HFF-Myc (cell line): ENCODE results near the gene ADGRA1.

ENCODE experiments used
- DNase-seq: peaks from one replicate; pipeline ENCODE4 v3.0.0-alpha.2; 2011; ENCODE audit warnings: low read depth; ENCODE audit errors: extremely low read depth
- H3K4me3 ChIP-seq: replicated peaks from 2 replicates; pipeline ENCODE4 v1.5.1; 2011; ENCODE audit warnings: low read depth, mild to moderate bottlenecking, control low read depth, low read length
- TF ChIP-seq, protein P1 (sequence below): IDR thresholded peaks from 2 replicates; pipeline ENCODE4 v1.5.1; 2012; ENCODE audit warnings: mild to moderate bottlenecking, low read depth, low read length, control low read depth; ENCODE audit errors: missing control alignments

ADGRA1 gene

GRCh38 chr10:133162910-133163856 lies 75.5 kb downstream of the ADGRA1 start:
- TF ChIP-seq, protein P1, sequence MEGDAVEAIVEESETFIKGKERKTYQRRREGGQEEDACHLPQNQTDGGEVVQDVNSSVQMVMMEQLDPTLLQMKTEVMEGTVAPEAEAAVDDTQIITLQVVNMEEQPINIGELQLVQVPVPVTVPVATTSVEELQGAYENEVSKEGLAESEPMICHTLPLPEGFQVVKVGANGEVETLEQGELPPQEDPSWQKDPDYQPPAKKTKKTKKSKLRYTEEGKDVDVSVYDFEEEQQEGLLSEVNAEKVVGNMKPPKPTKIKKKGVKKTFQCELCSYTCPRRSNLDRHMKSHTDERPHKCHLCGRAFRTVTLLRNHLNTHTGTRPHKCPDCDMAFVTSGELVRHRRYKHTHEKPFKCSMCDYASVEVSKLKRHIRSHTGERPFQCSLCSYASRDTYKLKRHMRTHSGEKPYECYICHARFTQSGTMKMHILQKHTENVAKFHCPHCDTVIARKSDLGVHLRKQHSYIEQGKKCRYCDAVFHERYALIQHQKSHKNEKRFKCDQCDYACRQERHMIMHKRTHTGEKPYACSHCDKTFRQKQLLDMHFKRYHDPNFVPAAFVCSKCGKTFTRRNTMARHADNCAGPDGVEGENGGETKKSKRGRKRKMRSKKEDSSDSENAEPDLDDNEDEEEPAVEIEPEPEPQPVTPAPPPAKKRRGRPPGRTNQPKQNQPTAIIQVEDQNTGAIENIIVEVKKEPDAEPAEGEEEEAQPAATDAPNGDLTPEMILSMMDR: no peak
- no peak for DNase-seq
- H3K4me3 ChIP-seq: no peak overlapping the region

GRCh38 chr10:133163889-133164815 lies 76.4 kb downstream of the ADGRA1 start:
- no peak for DNase-seq
- H3K4me3 ChIP-seq: no peak overlapping the region
- TF ChIP-seq, protein P1: no peak

DNA sequence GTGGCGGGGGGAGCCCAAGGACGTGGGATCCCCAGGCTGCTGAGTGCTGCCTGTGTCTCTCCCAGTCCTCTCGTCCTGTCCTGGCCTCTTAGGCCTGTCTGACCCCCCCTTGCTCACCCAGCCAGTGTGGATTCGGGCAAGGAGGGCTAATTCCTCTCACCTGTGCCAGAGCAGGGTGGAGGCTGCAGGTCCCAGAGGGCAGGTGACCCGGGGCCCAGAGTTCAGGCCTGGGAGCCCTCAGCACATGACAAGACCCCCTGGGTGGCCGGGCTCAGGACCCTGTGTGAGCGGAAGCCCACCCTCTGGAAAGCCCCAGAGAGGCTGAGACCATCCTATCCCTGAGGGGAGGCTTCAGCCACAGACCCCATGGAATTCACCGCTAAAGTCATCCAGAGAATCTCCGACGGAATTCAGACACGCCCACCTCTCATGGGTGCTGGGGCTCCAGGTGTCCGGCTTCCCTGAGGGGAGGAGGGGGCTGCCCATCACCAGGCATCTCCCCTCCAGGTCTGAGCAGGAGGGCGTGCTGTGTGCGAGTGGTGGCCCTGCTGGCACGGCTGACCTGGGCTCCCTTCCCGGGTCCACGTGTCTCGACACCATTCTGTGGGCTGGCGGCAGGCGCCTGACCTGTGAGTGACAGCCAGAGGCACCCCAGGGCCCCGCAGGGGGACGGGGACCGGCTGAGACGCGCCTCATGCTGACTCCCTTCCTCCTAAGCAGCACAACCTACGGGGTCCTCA lies 77.3 kb downstream of the ADGRA1 start:
- TF ChIP-seq, protein P1: no peak
- no peak for DNase-seq
- H3K4me3 ChIP-seq: no peak overlapping the region

- TF ChIP-seq, protein P1: no peak
- DNase-seq: no peak
- H3K4me3 ChIP-seq: no peak overlapping the region
Measured at GRCh38 chr10:133165556-133166503, 78.1 kb downstream of the ADGRA1 start.

DNA sequence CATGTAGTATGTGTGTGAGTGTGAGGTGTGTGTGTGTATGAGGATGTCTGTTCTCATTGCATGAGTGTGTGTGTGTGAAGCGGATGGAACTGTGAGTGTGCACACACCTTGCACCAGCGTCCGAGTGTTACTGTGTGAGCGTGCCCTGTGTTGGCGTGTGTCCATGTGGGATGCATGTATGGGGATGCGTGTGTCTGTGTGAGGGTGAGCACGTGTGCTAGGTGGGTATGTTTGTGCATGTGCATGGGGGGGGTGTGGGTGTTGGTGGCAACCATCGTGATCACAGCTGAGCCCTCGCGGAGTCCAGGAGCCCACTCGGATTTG lies 78.7 kb downstream of the ADGRA1 start:
- DNase-seq: no peak
- TF ChIP-seq, protein P1: no peak
- H3K4me3 ChIP-seq: no peak overlapping the region
